ENCODE data around the gene SH3TC1. TPM values are rescaled to one million over a fixed set of nuclear protein-coding genes. Genes with fewer than 3 reads are reported as not detected.
A peak's percentile ranks its signal among the peaks of the same experiment; 100 is the strongest.

SH3TC1 gene
- total RNA-seq, 1 donor from 2014 or later: 73.1 TPM

DNA sequence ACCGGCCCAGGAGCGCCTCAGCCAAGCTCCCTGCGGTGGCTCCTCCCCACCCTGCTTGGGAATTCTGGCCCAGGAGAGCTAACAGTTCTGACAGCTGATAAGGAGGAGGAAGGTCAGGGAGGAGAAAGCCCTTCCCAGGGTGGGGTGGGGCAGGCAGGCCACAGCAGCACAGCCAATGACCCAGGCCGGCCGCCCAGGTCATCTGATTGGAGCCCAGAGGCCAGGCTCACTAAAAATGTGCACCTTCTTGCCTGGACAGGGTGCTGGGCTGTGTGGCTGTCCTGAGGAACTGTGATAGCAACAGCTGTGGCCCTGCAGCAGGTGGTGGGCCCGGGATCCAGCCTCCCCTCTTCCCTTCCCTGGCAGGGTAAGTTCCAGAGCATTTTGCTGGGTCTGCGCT is 17.2 kb upstream of the SH3TC1 start:
- TF ChIP-seq, protein P1, sequence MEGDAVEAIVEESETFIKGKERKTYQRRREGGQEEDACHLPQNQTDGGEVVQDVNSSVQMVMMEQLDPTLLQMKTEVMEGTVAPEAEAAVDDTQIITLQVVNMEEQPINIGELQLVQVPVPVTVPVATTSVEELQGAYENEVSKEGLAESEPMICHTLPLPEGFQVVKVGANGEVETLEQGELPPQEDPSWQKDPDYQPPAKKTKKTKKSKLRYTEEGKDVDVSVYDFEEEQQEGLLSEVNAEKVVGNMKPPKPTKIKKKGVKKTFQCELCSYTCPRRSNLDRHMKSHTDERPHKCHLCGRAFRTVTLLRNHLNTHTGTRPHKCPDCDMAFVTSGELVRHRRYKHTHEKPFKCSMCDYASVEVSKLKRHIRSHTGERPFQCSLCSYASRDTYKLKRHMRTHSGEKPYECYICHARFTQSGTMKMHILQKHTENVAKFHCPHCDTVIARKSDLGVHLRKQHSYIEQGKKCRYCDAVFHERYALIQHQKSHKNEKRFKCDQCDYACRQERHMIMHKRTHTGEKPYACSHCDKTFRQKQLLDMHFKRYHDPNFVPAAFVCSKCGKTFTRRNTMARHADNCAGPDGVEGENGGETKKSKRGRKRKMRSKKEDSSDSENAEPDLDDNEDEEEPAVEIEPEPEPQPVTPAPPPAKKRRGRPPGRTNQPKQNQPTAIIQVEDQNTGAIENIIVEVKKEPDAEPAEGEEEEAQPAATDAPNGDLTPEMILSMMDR (IDR thresholded peaks at IDR 0.05): no peak
- H3K36me3 ChIP-seq: no peaks in the 10 kb centered on the region
- H3K4me3 ChIP-seq: no peak overlapping the region
- intact Hi-C loops (cut with DNase I): no loop called here
- no peaks in the 10 kb centered on the region for H3K27me3 ChIP-seq (ENCODE audit: low read depth)
- H3K4me1 ChIP-seq: peaks cover 32% of the 10 kb centered on the region
- H3K9me3 ChIP-seq: no peaks in the 10 kb centered on the region
- H3K27ac ChIP-seq: no peak overlapping the region
- DNase-seq (peak; percentile 47), ATAC-seq (peak; percentile 34 to 50)

DNA sequence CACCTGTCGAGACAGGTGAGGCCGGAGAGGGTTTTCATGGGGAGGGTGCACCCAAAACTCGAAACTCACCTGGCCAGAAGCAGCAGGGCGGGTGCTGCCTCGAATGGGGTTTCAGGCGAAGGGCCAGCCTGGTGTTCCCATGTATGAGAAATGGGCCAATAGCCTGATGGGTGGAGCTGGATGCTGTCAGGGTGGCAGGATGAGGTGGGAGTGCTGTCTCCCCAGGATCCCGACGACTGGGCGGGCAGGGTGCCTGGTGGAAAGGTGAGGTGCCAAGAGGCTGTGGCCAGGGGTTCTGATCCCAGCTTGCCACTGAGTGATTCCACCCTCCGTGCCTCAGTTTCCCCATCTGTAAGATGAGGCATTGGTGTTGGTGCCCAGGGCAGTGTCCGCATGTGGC is 16.8 kb upstream of the SH3TC1 start:
- no peaks in the 10 kb centered on the region for H3K27me3 ChIP-seq (ENCODE audit: low read depth)
- peaks cover 28% of the 10 kb centered on the region for H3K4me1 ChIP-seq
- no peak overlapping the region for H3K4me3 ChIP-seq
- TF ChIP-seq, protein P1 (IDR thresholded peaks at IDR 0.05): no peak
- H3K9me3 ChIP-seq: no peaks in the 10 kb centered on the region
- H3K36me3 ChIP-seq: no peaks in the 10 kb centered on the region
- no peak for DNase-seq
- no peak overlapping the region for H3K27ac ChIP-seq
- ATAC-seq: no peak
- intact Hi-C loops (cut with DNase I): no loop called here

DNA sequence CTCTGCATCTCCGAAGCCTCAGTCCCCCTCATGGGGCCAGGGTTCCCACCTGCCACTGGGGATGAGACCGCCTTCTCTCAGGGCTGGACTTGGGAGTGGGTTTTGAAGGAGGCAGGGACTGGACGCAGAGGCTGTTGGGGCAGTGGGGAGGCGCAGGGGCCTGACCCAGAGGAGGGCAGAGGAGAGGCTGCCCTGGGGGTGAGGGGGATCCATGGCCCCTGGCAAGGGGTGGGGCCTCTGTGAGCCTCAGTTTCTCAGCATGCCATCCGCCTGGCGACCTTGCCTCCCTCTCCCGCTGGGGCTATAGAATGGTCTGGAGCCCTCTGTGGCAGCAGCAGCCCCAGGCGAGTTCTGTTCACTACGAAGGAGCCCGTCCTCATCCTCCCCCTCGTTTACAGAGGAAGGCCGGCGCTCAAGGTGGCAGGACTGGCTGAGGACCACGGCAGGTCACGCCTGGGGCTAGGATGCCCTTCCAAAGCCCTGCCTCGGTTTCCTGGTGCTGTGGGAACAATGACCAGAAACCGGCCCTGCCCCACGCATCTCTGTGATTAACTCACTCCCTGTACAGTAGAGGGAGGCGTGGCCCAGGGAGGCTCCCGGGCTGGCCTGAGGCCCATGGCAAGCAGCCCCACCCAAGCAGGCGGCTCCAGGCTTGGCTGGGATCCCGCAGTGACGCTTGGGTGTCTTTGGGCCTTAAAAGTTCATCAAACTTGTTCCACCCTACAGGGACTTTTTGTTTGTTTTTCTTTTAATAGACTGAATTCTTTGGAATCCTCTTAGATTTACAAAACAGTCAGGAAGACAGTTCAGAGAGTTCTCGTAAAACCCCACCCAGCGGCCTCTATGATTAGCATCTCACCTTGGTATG is 16.0 kb upstream of the SH3TC1 start:
- TF ChIP-seq, protein P1 (IDR thresholded peaks at IDR 0.05): no peak
- intact Hi-C loops (cut with DNase I): no loop called here
- peaks cover 28% of the 10 kb centered on the region for H3K4me1 ChIP-seq

DNA sequence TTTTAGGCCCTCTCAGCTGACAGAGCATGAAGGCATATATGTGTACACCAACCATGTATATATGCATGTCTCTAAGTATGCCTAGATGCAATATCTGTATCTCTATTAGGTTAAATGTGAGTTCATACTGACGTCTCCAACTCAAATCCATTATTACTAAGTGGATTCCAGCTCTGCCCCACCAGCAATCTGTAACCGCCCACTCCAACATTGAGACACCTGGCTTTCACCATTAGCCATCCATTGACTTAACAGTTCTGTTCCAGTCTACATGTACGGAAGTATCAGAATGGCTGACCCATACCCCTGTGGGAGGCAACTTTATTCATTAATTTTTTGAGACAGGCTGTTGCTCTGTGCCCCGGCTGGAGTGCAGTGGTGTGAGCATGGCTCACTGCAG is 15.0 kb upstream of the SH3TC1 start:
- ATAC-seq: no peak
- no peak for DNase-seq
- no peaks in the 10 kb centered on the region for H3K27me3 ChIP-seq (ENCODE audit: low read depth)
- no peak overlapping the region for H3K27ac ChIP-seq
- H3K9me3 ChIP-seq: no peaks in the 10 kb centered on the region
- TF ChIP-seq, protein P1 (IDR thresholded peaks at IDR 0.05): no peak
- H3K36me3 ChIP-seq: no peaks in the 10 kb centered on the region
- intact Hi-C loops (cut with DNase I): no loop called here
- H3K4me1 ChIP-seq: peaks cover 37% of the 10 kb centered on the region
- no peak overlapping the region for H3K4me3 ChIP-seq

More for the DNA sequence above, 16.0 kb upstream of the SH3TC1 start:
- Histone ChIP-seq H3K36me3 (no peaks in the 10 kb centered on the region), H3K9me3 (no peaks in the 10 kb centered on the region), H3K27me3 (ENCODE audit: low read depth) (no peaks in the 10 kb centered on the region), H3K27ac (no peak overlapping the region), H3K4me3 (no peak overlapping the region)
- DNase-seq (peak; percentile 84), ATAC-seq (peak; percentile 90 to 92)

DNA sequence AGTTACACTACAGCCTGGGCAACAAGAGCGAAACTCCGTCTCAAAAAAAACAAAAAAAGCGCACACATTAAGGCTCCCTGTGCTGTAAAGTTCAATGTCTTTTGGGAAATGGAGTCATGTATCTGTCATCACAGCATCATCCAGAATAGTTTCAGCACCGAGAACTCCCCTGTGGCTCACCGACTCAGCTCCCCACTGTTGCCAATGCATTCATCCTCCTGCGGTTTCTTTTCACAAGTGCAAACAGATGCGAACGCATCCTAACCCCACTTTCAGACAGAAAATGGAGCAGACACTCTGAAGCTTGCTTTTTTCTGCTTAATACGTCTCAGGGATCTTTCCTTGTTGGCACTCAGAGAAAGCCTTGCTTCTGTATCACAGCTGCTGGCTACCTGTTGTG is 13.8 kb upstream of the SH3TC1 start:
- ATAC-seq: no peak
- intact Hi-C loops (cut with DNase I): no loop called here
- H3K27ac ChIP-seq: no peak overlapping the region

More for the DNA sequence above, 13.8 kb upstream of the SH3TC1 start:
- peaks cover 49% of the 10 kb centered on the region for H3K4me1 ChIP-seq
- TF ChIP-seq, protein P1 (IDR thresholded peaks at IDR 0.05): no peak
- no peak for DNase-seq
- H3K9me3 ChIP-seq: no peaks in the 10 kb centered on the region
- H3K27me3 ChIP-seq (ENCODE audit: low read depth): no peaks in the 10 kb centered on the region
- no peaks in the 10 kb centered on the region for H3K36me3 ChIP-seq
- H3K4me3 ChIP-seq: no peak overlapping the region
